Esophagus squamous epithelium (tissue), 5 donors: ENCODE data around the gene HOXC10. TPM values are rescaled to one million over a fixed set of nuclear protein-coding genes. Genes with fewer than 3 reads are reported as not detected.

Experiments
- DNase-seq: peaks from one replicate; lab custom pipeline; 2025; lab: John Stamatoyannopoulos, UW
- H3K27ac ChIP-seq, 4 donors: fragments of 200-600 bp; sonication (generic); one replicate each; pipeline ENCODE4 v1.5.1; 2016 to 2019; ENCODE audit warnings: mild to moderate bottlenecking in 1 of 4
- H3K27me3 ChIP-seq, 4 donors: fragments of 200-600 bp; sonication (generic); 1 replicate in 3 of 4; 2 replicates in 1 of 4; pipeline versions ENCODE4 v1.5.1 to v1.6.0; 2017 to 2021; ENCODE audit warnings: antibody characterized with exemption in 1 of 4
- H3K36me3 ChIP-seq, 3 donors: fragments of 200-600 bp; sonication (generic); one replicate each; pipeline ENCODE4 v1.5.1; 2016 to 2019
- H3K4me1 ChIP-seq, 3 donors: fragments of 200-600 bp; sonication (generic); one replicate each; pipeline ENCODE4 v1.5.1; 2017 to 2019
- H3K4me3 ChIP-seq, 4 donors: fragments of 200-600 bp; sonication (generic); 1 replicate in 3 of 4; 2 replicates in 1 of 4; pipeline ENCODE4 v1.5.1; 2016 to 2019; ENCODE audit warnings: mild to moderate bottlenecking in 2 of 4, moderate library complexity in 1 of 4
- H3K9me3 ChIP-seq, 3 donors: fragments of 200-600 bp; sonication (generic); one replicate each; pipeline ENCODE4 v1.5.1; 2016 to 2019
- CTCF ChIP-seq, 6 experiments: fragments of 450-650 bp in 4 of 6; fragments of 200-600 bp in 2 of 6; sonication (generic) in 2 of 6; IDR thresholded peaks; one replicate each; pipeline ENCODE4 v1.5.1; 2016 to 2019; ENCODE audit warnings: antibody characterized with exemption in 6 of 6, mild to moderate bottlenecking in 4 of 6, moderate library complexity in 4 of 6
- POLR2A ChIP-seq, 4 donors: fragments of 450-650 bp; IDR thresholded peaks; one replicate each; pipeline ENCODE4 v1.6.1; 2017; ENCODE audit warnings: antibody characterized with exemption in 4 of 4, mild to moderate bottlenecking in 4 of 4, moderate library complexity in 3 of 4
- WGBS, 2 donors: methylation state at CpG; one replicate each; pipeline ENCODE4 v1.1.5; 2018; 5-methylcytosine and 5-hydroxymethylcytosine counted together
- intact Hi-C: fragments of 100-400 bp; cut with DNase I; formaldehyde crosslinking; loops from one replicate; pipeline ENCODE4 v1.15.0; 2022
- total RNA-seq, 4 donors: library from RNA; depleted of rRNA; stranded (reverse); fragments of >200 nt; gene quantifications; one replicate each; pipeline ENCODE4 v1.1.0, GENCODE V29; 2016
- donor health status: DM: yes; HTN: yes; CAD: no.

HOXC10 gene
- total RNA-seq, 4 donors from 2014 or later: 0.31 to 1.3 TPM; not detected in 2

GRCh38 chr12:53976172-53976822 lies 8.6 kb upstream of the HOXC10 start:
- H3K4me3 ChIP-seq: no peak overlapping the region
- no peak for DNase-seq
- H3K27me3 ChIP-seq: peaks cover 35 to 100% (median 75%) of the 10 kb centered on the region in 4 donors
- intact Hi-C loops: no loop called here
- no peak for TF ChIP-seq POLR2A (IDR thresholded peaks at IDR 0.05)
- TF ChIP-seq CTCF (IDR thresholded peaks at IDR 0.05): no peak
- H3K27ac ChIP-seq: no peak overlapping the region
- no peaks in the 10 kb centered on the region for H3K9me3 ChIP-seq
- no peaks in the 10 kb centered on the region for H3K36me3 ChIP-seq
- WGBS, 2 donors: 22 to 23% methylated on average over 19 to 21 of the region's 21 CpGs
- H3K4me1 ChIP-seq: peaks cover 20 to 34% (median 20%) of the 10 kb centered on the region in 3 donors

- no peaks in the 10 kb centered on the region for H3K9me3 ChIP-seq
- H3K4me3 ChIP-seq: no peak overlapping the region
- peaks cover 34 to 100% (median 76%) of the 10 kb centered on the region in 4 donors for H3K27me3 ChIP-seq
- H3K4me1 ChIP-seq: peaks cover 20 to 34% (median 20%) of the 10 kb centered on the region in 3 donors
- no peak for TF ChIP-seq CTCF (IDR thresholded peaks at IDR 0.05)
- no peak for TF ChIP-seq POLR2A (IDR thresholded peaks at IDR 0.05)
- no peak for DNase-seq
- intact Hi-C loops: no loop called here
- WGBS, 2 donors: 10 to 11% methylated on average over 9 of the region's 9 CpGs
- no peak overlapping the region for H3K27ac ChIP-seq
- H3K36me3 ChIP-seq: no peaks in the 10 kb centered on the region
Observed at GRCh38 chr12:53976823-53977595, 7.9 kb upstream of the HOXC10 start.

GRCh38 chr12:53977596-53978445 lies 7.1 kb upstream of the HOXC10 start:
- TF ChIP-seq POLR2A (IDR thresholded peaks at IDR 0.05) (no peak), CTCF (IDR thresholded peaks at IDR 0.05) (no peak)
- Histone ChIP-seq H3K27ac (no peak overlapping the region), H3K9me3 (no peaks in the 10 kb centered on the region), H3K36me3 (no peaks in the 10 kb centered on the region), H3K27me3 (peaks cover 42 to 100% (median 77%) of the 10 kb centered on the region in 4 donors), H3K4me1 (peaks cover 20 to 34% (median 20%) of the 10 kb centered on the region in 3 donors), H3K4me3 (no peak overlapping the region)
- DNase-seq: no peak
- WGBS, 2 donors: 5 to 10% methylated on average over 11 of the region's 11 CpGs
- intact Hi-C loops: no loop called here

GRCh38 chr12:53978477-53979356 lies 6.2 kb upstream of the HOXC10 start:
- intact Hi-C loops: no loop called here

More at GRCh38 chr12:53978477-53979356, 6.2 kb upstream of the HOXC10 start:
- no peak for TF ChIP-seq CTCF (IDR thresholded peaks at IDR 0.05)
- TF ChIP-seq POLR2A (IDR thresholded peaks at IDR 0.05): no peak
- Histone ChIP-seq H3K36me3 (no peaks in the 10 kb centered on the region), H3K27ac (no peak overlapping the region), H3K27me3 (peaks cover 36 to 100% (median 76%) of the 10 kb centered on the region in 4 donors), H3K9me3 (no peaks in the 10 kb centered on the region), H3K4me1 (peaks cover 14 to 28% (median 14%) of the 10 kb centered on the region in 3 donors), H3K4me3 (no peak overlapping the region)
- DNase-seq: no peak
- WGBS, 2 donors: 6 to 13% methylated on average over 8 to 14 of the region's 15 CpGs
